Activated effector memory CD4-positive, alpha-beta T cell treated with Interleukin-2 at 50 U/mL for 16 hours (primary cell): ENCODE measurements around the gene ZNF675.
"Not testable (repeated sequence)": the region's sequence is repeated elsewhere in the genome, so short reads cannot be mapped to it uniquely, and the experiment has no call there.

Experiments used
- DNase-seq: peaks from one replicate; pipeline ENCODE4 v3.0.0-alpha.2; 2020

ZNF675 gene

GRCh38 chr19:23686621-23687423, at the start of gene ZNF675:
Gene ZNF675 (minus strand): TSS chr19:23687212. CDS start chr19:23687033, 179 bp downstream.
- DNase-seq, result peak; percentile 82

GRCh38 chr19:23730729-23731465, 43.9 kb upstream of the ZNF675 start:
- DNase-seq, result not testable (repeated sequence)

- DNase-seq, result not testable (repeated sequence)
Observed at GRCh38 chr19:23724161-23724560, 37.1 kb upstream of the ZNF675 start.

GRCh38 chr19:23718802-23719201, 31.8 kb upstream of the ZNF675 start:
- DNase-seq, result no peak

- DNase-seq, result no peak
Observed at GRCh38 chr19:23716792-23717191, 29.8 kb upstream of the ZNF675 start.

- DNase-seq, result no peak
Observed at GRCh38 chr19:23709347-23709746, 22.3 kb upstream of the ZNF675 start.

GRCh38 chr19:23706657-23707056, 19.6 kb upstream of the ZNF675 start:
- no peak for DNase-seq

GRCh38 chr19:23699521-23699860, 12.5 kb upstream of the ZNF675 start:
- DNase-seq, result no peak

- DNase-seq, result no peak
Observed at GRCh38 chr19:23698711-23699520, 11.9 kb upstream of the ZNF675 start.

GRCh38 chr19:23692937-23693336, 5.9 kb upstream of the ZNF675 start:
- not testable (repeated sequence) for DNase-seq

GRCh38 chr19:23673132-23673531, 13.9 kb downstream of the ZNF675 start:
- DNase-seq, result no peak

GRCh38 chr19:23668606-23669005, 18.4 kb downstream of the ZNF675 start:
- DNase-seq, result not testable (repeated sequence)

GRCh38 chr19:23665651-23666410, 21.2 kb downstream of the ZNF675 start:
- DNase-seq, result no peak

GRCh38 chr19:23649817-23650216, 37.2 kb downstream of the ZNF675 start:
- DNase-seq, result not testable (repeated sequence)
